ENCODE results near the gene DENND4A. TPM values are rescaled to one million over a fixed set of nuclear protein-coding genes. Genes with fewer than 3 reads are reported as not detected.

The DENND4A gene
- total RNA-seq, 4 donors from 2014 or later, result 16.5 to 40.4 (median 24.5) TPM

DNA sequence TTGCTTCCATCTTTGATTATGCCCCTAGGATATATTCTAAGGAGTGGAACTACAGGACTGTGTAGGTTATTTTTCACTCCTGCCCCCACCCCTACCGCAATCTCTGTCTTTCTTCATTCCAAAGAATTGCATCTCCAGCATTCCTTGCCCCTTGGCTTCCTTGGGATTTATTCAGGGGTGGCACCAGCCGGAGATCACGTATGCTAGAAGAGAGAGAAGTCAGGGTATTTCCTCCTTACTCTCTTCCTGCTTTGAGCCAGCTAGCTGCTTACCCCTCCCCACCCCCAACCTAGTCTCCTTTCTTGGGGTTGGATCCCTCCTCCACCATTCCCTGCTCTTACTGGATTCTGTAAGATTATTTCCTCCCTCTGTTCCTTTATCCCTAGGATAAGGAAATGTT lies 35.0 kb upstream of the DENND4A start:
- TF ChIP-seq POLR2A (IDR thresholded peaks at IDR 0.05), result no peak
- no peak for TF ChIP-seq EP300 (IDR thresholded peaks at IDR 0.05; ENCODE audit: low read depth)
- no peak for TF ChIP-seq CTCF (IDR thresholded peaks at IDR 0.05)
- no peak for TF ChIP-seq POLR2AphosphoS5 (IDR thresholded peaks at IDR 0.05)
- no peaks in the 10 kb centered on the region for H3K9me3 ChIP-seq
- DNase-seq, result no peak
- H3K27ac ChIP-seq, result no peak overlapping the region
- 68 to 89% methylated on average over 3 of the region's 3 CpGs for WGBS, 2 donors (ENCODE audit: low coverage in 1 of 2)
- peaks cover 0 to 29% (median 14%) of the 10 kb centered on the region in 4 donors for H3K4me1 ChIP-seq
- no peaks in the 10 kb centered on the region for H3K27me3 ChIP-seq
- H3K4me3 ChIP-seq, result no peak overlapping the region
- in situ Hi-C loops (cut with MboI; ENCODE audit: low pct_ligation_motif_present in 1 of 4, low pct_unique_long_range_greater_than_20kb in 1 of 4, low sequenced_read_pairs in 3 of 4) (no loop called here), intact Hi-C loops (cut with DNase I; ENCODE audit: low total_unique reads) (no loop called here)
- no peaks in the 10 kb centered on the region for H3K36me3 ChIP-seq

- DNase-seq, result no peak
- TF ChIP-seq CTCF (IDR thresholded peaks at IDR 0.05) (no peak), POLR2AphosphoS5 (IDR thresholded peaks at IDR 0.05) (no peak), POLR2A (IDR thresholded peaks at IDR 0.05) (no peak), EP300 (IDR thresholded peaks at IDR 0.05; ENCODE audit: low read depth) (no peak)
- H3K27ac ChIP-seq, result no peak overlapping the region
- intact Hi-C loops (cut with DNase I; ENCODE audit: low total_unique reads) (no loop called here), in situ Hi-C loops (cut with MboI; ENCODE audit: low pct_ligation_motif_present in 1 of 4, low pct_unique_long_range_greater_than_20kb in 1 of 4, low sequenced_read_pairs in 3 of 4) (no loop called here)
- H3K4me1 ChIP-seq, result peaks cover 0 to 19% (median 6%) of the 10 kb centered on the region in 4 donors
- no peak overlapping the region for H3K4me3 ChIP-seq
- H3K27me3 ChIP-seq, result no peaks in the 10 kb centered on the region
- 69 to 73% methylated on average over 5 of the region's 5 CpGs for WGBS, 2 donors (ENCODE audit: low coverage in 1 of 2)
- no peaks in the 10 kb centered on the region for H3K36me3 ChIP-seq
- no peaks in the 10 kb centered on the region for H3K9me3 ChIP-seq
These were observed 33.0 kb upstream of the DENND4A start for GRCh38 chr15:65824941-65825544.

- WGBS, 2 donors (ENCODE audit: low coverage in 1 of 2), result 61 to 68% methylated on average over 6 to 7 of the region's 7 CpGs
- intact Hi-C loops (cut with DNase I; ENCODE audit: low total_unique reads) (no loop called here), in situ Hi-C loops (cut with MboI; ENCODE audit: low pct_ligation_motif_present in 1 of 4, low pct_unique_long_range_greater_than_20kb in 1 of 4, low sequenced_read_pairs in 3 of 4) (no loop called here)
- Histone ChIP-seq H3K9me3 (no peaks in the 10 kb centered on the region), H3K27me3 (no peaks in the 10 kb centered on the region), H3K4me1 (peaks cover 0 to 19% (median 2%) of the 10 kb centered on the region in 4 donors), H3K27ac (no peak overlapping the region), H3K36me3 (no peaks in the 10 kb centered on the region), H3K4me3 (no peak overlapping the region)
- no peak for TF ChIP-seq POLR2A (IDR thresholded peaks at IDR 0.05)
- peak; percentile 53 to 67 (median 60) for TF ChIP-seq CTCF (IDR thresholded peaks at IDR 0.05)
- peak; percentile 58 for DNase-seq
These were observed 32.1 kb upstream of the DENND4A start for GRCh38 chr15:65824031-65824743.

- no peak for TF ChIP-seq CTCF (IDR thresholded peaks at IDR 0.05)
- TF ChIP-seq EP300 (IDR thresholded peaks at IDR 0.05; ENCODE audit: low read depth), result no peak
- no peak for TF ChIP-seq POLR2AphosphoS5 (IDR thresholded peaks at IDR 0.05)
- TF ChIP-seq POLR2A (IDR thresholded peaks at IDR 0.05), result no peak
- Histone ChIP-seq H3K27me3 (no peaks in the 10 kb centered on the region), H3K4me3 (no peak overlapping the region), H3K9me3 (no peaks in the 10 kb centered on the region), H3K4me1 (peaks cover 0 to 16% (median 2%) of the 10 kb centered on the region in 4 donors), H3K36me3 (no peaks in the 10 kb centered on the region), H3K27ac (no peak overlapping the region)
- in situ Hi-C loops (cut with MboI; ENCODE audit: low pct_ligation_motif_present in 1 of 4, low pct_unique_long_range_greater_than_20kb in 1 of 4, low sequenced_read_pairs in 3 of 4), result no loop called here
- 65 to 76% methylated on average over 2 to 3 of the region's 3 CpGs for WGBS, 2 donors (ENCODE audit: low coverage in 1 of 2)
- intact Hi-C loops (cut with DNase I; ENCODE audit: low total_unique reads), result no loop called here
- no peak for DNase-seq
These were observed 30.2 kb upstream of the DENND4A start for GRCh38 chr15:65822316-65822715.

All from transverse colon (tissue), 4 donors.